GM18861 (cell line): ENCODE results near the gene DLEU7.

Source experiments
- ATAC-seq: cut with Tn5 transposase; IDR thresholded peaks from one replicate; pipeline ENCODE4 v1.9.1; 2021; ENCODE audit not compliant: unreplicated experiment

Gene DLEU7

DNA sequence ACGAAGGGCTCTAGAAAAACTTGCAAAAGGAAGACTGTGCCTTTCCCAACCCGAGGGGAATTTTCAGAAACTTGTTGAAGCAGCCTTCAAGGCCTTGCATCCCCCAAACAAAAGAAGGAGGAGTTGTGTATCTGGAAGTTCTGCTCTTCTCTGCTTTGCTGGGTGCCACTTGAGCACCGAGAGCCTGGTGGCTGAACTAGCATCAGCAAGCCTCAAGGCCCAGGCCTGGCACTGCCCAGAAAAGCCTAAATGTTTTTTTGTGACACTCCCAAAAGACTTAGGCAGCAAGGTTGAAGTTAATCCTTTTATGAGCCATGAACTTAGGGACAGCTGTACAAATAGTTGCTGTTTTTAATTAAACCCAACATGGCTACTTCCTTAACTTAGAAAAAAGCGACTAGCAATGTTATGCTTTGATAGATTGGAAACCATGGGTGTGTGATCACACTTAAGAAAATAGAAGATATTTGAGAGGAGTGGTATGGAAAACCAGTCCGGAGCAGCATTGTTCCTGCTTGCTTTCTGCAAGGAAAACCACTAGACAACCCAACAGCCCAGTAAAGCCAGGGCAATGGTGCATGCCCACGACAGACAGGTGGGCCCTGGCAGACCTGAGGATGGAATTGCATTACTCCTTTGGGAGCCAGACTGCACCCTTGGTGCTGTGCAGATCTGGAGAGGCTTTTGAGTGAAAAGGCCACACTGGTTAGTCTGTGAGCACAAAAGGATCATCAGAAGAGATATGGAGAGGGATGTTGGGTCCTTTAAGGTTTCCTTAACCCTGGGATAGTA lies 788 bp upstream of the DLEU7 start:
- no peak for ATAC-seq

- no peak for ATAC-seq
Measured at GRCh38 chr13:50842990-50843256, 569 bp downstream of the DLEU7 start.

DNA sequence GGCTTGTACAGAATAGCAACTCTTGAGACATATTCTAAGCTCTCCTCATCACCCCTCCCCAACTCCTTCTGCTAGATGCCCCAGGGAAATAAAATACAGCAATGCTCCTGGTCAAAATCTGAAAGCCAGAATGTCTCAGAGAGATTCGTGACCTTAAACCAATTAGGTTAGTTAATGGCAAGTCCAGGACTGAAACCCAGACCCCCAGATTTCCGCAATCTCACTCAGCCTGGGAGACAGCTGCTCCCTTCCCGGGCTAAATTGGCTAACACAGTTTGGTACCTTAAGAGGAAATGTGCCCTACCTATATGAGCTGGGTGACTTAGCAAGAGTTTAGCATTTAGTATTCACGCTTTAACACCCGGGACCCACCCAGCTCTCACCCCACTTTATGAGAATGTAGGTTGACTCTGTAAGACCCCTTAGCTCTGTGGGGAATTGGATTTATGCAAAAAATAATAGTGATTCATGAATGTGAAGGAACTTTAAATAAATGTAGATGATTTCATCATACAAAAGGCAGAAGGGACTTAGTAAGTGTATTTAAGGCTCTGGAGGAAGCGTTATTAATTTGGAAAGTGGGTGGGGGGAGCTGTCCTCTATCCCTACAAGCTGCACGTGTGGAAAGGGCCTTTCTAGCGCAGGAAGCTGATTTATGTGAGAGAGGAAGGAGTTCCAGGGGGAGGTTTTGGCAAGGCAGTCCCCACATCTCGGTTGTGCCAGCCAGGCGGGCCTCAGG lies 1.1 kb downstream of the DLEU7 start:
- ATAC-seq: no peak

DNA sequence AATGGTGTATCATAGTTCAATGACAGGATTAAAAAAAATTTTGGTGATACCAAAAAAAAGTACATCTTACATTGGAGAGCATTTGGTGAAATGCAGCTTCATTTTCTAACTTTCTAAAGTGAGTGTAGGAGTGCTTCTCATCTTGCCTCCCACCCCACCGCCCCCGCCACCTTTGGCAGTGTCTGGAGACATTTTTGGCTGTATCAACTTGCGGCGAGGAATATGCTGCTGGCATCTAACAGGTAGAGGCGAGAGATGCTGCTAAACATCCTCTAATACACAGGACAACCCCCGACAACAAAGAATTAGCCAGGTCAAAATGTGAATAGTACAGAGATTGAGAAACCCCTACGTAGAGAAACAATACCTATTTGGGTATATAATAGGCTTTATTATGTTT lies 1.7 kb downstream of the DLEU7 start:
- no peak for ATAC-seq

- no peak for ATAC-seq
Measured at GRCh38 chr13:50840284-50840683, 3.2 kb downstream of the DLEU7 start.

DNA sequence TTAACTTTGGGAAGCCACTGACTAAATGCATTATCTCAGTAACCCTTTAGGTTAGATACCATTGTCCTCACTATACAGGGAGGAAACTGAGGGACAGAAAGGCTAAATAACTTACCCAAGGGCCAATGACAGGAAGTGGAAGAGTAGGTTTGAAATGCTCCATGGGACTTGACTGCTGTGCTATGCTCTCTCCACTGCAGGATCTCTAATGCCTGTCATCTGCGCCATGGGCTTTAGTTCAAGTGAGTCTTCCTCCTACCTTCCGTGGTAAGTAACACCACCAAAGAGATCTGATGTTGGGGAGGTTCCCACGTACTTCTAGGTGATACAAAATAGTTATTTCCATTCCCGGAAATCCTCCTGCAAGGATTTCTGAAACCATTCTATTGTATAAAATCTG lies 3.7 kb downstream of the DLEU7 start:
- no peak for ATAC-seq

GRCh38 chr13:50838701-50839100 lies 4.8 kb downstream of the DLEU7 start:
- no peak for ATAC-seq

- no peak for ATAC-seq
Measured at GRCh38 chr13:50838031-50838430, 5.5 kb downstream of the DLEU7 start.

DNA sequence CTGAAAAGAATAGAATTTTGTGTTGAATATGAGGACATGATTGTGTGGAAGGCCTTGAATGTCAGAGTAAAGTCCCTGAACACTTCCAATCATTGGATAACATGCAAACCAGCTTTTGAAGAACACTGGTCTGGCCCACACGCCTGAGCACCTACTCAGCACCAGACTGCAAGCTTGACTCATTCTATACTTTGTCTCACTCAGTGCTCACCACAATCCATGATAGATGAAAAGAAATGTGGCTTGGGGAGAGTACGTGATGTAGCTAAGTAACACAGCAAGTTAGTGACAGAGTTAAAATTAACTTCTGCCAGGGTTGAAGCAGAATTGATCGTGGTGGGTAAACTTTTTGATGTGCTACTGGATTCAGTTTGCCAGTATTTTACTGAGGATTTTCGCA lies 12.0 kb downstream of the DLEU7 start:
- ATAC-seq: no peak

GRCh38 chr13:50829896-50830295 lies 13.6 kb downstream of the DLEU7 start:
- no peak for ATAC-seq

DNA sequence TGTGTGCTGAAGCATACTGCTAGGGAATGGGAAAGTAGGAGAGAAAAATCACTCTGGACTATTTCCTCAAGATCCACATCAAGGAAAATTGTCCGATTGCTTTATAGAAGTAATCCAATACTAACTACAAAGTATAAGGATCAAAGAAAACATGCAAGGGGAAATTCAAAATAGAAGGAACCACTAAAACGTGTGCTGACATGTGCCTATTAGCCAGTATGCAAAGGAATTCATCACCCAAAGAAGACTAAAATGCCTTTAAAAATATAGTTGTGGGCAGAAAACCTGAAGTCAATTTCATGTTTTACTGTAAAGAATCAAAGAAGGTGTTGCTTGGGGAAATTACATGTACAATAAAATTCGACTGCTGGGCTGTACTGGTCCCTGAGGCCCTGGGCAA lies 14.3 kb downstream of the DLEU7 start:
- no peak for ATAC-seq

- no peak for ATAC-seq
Measured at GRCh38 chr13:50826035-50826434, 17.5 kb downstream of the DLEU7 start.

GRCh38 chr13:50812242-50812641 lies 31.2 kb downstream of the DLEU7 start:
- no peak for ATAC-seq

DNA sequence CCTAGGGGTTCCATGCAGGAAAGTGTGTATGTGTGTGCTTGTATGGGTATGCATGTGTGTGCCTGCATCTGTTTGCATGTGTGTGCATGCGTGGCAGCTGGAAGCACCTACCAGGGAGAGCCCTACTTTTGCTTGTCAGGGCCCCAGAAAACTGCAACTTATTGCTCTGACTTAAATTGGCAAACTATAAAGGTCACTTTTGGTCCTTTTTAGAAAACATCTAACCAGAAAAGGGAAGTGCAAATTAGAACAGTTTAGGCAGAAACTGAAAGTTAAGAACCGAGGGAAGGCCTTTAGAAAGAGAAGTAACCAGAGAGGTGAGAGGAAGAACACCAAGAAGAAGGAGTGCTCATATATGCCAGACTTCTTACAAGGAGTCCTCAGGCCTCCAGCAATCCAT lies 32.5 kb downstream of the DLEU7 start:
- ATAC-seq: peak; percentile 93

GRCh38 chr13:50810468-50810867 lies 33.0 kb downstream of the DLEU7 start:
- no peak for ATAC-seq

- no peak for ATAC-seq
Measured at GRCh38 chr13:50809133-50810090, 34.1 kb downstream of the DLEU7 start.

GRCh38 chr13:50805805-50806204 lies 37.7 kb downstream of the DLEU7 start:
- no peak for ATAC-seq

DNA sequence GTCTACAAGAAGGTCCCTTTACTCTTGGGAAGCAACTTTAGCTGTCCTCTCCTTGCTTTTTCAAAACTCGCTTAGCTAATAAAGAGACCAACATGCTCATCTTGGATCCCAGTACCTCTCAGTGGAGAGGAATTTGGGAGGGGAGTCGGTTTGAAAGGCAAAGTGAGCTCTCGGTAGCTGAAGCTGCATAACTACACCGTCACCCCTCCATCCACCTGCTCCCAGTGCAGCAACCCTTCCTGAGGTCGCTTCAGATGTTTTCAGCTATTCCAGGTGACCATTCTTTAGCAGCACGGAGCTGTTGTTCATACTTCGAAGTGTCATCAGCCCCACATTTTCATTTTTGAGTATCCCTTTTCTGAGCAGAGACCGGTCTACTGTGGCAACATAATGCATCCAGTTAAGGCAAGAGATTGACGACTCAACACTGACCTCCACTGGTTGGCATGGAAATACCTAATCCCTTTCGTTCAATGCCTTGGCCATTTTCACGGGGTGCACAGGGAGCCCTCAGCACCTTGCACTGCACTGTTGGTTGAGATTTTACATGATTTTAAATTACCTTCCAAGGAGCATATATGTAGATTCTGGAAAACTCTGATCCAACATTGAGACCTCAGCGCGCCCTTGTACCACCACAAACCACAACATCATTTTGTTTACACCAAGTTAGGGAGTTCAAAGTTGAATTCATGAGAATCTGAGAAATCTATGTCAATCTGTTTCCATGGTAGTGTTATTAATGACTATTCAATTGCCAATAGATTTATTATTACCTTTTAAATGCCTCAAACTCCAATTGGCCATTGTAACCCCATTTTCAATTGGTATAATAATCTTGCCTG lies 42.2 kb downstream of the DLEU7 start:
- ATAC-seq: peak; percentile 71

- no peak for ATAC-seq
Measured at GRCh38 chr13:50800091-50800739, 43.3 kb downstream of the DLEU7 start.

DNA sequence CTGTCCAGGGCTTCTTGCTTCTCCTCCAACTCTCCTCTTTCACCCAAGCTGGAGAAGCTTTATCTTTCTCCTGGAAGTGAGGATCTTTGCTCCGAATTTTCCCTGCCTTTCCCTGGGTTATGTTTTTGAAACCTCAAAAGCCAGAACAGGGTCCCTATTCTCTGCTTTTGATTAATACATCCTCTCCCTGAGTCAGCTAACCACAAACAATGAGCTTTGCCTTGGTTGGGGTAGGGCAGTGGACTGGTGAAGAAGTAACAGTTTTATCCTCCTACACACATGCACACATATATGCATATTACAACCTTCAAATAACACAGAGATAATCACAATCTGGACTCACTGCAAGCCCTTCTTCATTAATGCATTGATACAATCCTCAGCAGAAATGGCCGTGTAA lies 44.6 kb downstream of the DLEU7 start:
- ATAC-seq: no peak
